Stimulated activated memory B cell treated with anti-CD40 and anti-IgM and Interleukin-4, amounts not matched to agents 10 μg/mL and 1 μg/mL and 100 μg/mL, for 72 hours (primary cell): ENCODE measurements around the gene NCDN.

Experiments used
- ATAC-seq: fragments of 150-1000 bp; cut with Tn5 transposase; 2 replicates; pipeline ENCODE4 v1.10.0; 2021
- H3K27ac Mint-ChIP-seq: one replicate; pipeline ENCODE4 v1.8.0; 2022; ENCODE audit warnings: mild to moderate bottlenecking, mixed read lengths
- H3K27me3 Mint-ChIP-seq: one replicate; pipeline ENCODE4 v1.8.0; 2022; ENCODE audit warnings: mixed read lengths
- H3K36me3 Mint-ChIP-seq: one replicate; pipeline ENCODE4 v1.8.0; 2022; ENCODE audit warnings: mixed read lengths
- H3K4me1 Mint-ChIP-seq: one replicate; pipeline ENCODE4 v1.8.0; 2022; ENCODE audit warnings: mixed read lengths
- H3K4me3 Mint-ChIP-seq: one replicate; pipeline ENCODE4 v1.8.0; 2022; ENCODE audit warnings: mild to moderate bottlenecking, moderate library complexity, mixed read lengths
- H3K9me3 Mint-ChIP-seq: one replicate; pipeline ENCODE4 v1.8.0; 2022; ENCODE audit warnings: mixed read lengths

The NCDN gene

GRCh38 chr1:35605867-35606182 is 48.2 kb downstream of the NCDN start:
- Mint-ChIP-seq H3K4me1 (peaks cover 12% of the 10 kb centered on the region), H3K4me3 (no peak overlapping the region), H3K27me3 (no peaks in the 10 kb centered on the region), H3K36me3 (peaks cover 66% of the 10 kb centered on the region), H3K9me3 (no peaks in the 10 kb centered on the region), H3K27ac (no peak overlapping the region)
- ATAC-seq = no peak

- Mint-ChIP-seq H3K4me1 (peaks cover 17% of the 10 kb centered on the region), H3K27me3 (no peaks in the 10 kb centered on the region), H3K4me3 (no peak overlapping the region), H3K9me3 (no peaks in the 10 kb centered on the region), H3K27ac (no peak overlapping the region), H3K36me3 (peaks cover 53% of the 10 kb centered on the region)
- ATAC-seq = no peak
Observed at GRCh38 chr1:35611655-35612054, 54.1 kb downstream of the NCDN start.

DNA sequence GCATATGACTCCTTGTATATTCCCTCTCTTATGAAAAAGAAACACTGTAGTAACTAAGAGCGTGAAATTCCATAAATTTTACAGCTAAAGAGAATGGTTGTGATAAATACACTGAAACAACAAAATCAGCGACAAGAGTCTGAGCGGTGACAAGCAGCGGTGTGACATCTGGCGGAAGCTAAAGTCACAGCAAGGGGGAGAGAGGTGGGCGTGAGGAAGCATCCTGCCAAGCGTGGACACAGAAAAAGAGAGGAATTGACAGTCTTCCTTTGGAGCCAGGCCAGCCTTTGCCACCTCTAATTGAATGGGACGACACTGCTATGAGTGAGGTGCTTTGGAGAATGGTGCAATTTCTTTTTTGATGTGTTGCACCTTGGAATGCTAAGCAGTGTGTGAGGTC is 57.8 kb downstream of the NCDN start:
- ATAC-seq = no peak
- no peaks in the 10 kb centered on the region for H3K27me3 Mint-ChIP-seq
- H3K9me3 Mint-ChIP-seq = no peaks in the 10 kb centered on the region
- H3K4me3 Mint-ChIP-seq = no peak overlapping the region
- H3K4me1 Mint-ChIP-seq = peaks cover 6% of the 10 kb centered on the region
- peaks cover 50% of the 10 kb centered on the region for H3K36me3 Mint-ChIP-seq
- H3K27ac Mint-ChIP-seq = no peak overlapping the region
